Neural progenitor cell (in vitro differentiated cells): ENCODE results near the gene OR13C9. TPM values are rescaled to one million over a fixed set of nuclear protein-coding genes. Genes with fewer than 3 reads are reported as not detected.
"Not testable (repeated sequence)": the region's sequence is repeated elsewhere in the genome, so short reads cannot be mapped to it uniquely, and the experiment has no call there.

Source experiments
- DNase-seq: peaks from one replicate; pipeline ENCODE4 v3.0.0-alpha.2; 2016; ENCODE audit warnings: low spot score
- H2AFZ ChIP-seq: fragments of 200-600 bp; sonication (generic); replicated peaks from 2 replicates; pipeline ENCODE4 v1.6.1; 2016; ENCODE audit warnings: antibody characterized with exemption
- H3F3A ChIP-seq: fragments of 200-600 bp; sonication (generic); 2 replicates; pipeline ENCODE4 v1.6.1; 2016; ENCODE audit warnings: antibody characterized with exemption, low read depth
- H3K27ac ChIP-seq: fragments of 200-600 bp; sonication (generic); 2 replicates; pipeline ENCODE4 v1.5.1; 2016; ENCODE audit warnings: mild to moderate bottlenecking
- H3K27me3 ChIP-seq: fragments of 200-600 bp; sonication (generic); 2 replicates; pipeline ENCODE4 v1.6.1; 2016; ENCODE audit warnings: mild to moderate bottlenecking, moderate library complexity
- H3K36me3 ChIP-seq: fragments of 200-600 bp; sonication (generic); 2 replicates; pipeline ENCODE4 v1.5.1; 2016
- H3K4me1 ChIP-seq: fragments of 200-600 bp; sonication (generic); 2 replicates; pipeline ENCODE4 v1.6.1; 2016; ENCODE audit warnings: mixed run types
- H3K4me2 ChIP-seq: fragments of 200-600 bp; sonication (generic); 2 replicates; pipeline ENCODE4 v1.6.1; 2016
- H3K4me3 ChIP-seq: fragments of 200-600 bp; sonication (generic); 2 replicates; pipeline ENCODE4 v1.5.1; 2016
- H3K79me2 ChIP-seq: fragments of 200-600 bp; sonication (generic); 2 replicates; pipeline ENCODE4 v1.6.1; 2016; ENCODE audit warnings: low read depth
- H3K9ac ChIP-seq: fragments of 200-600 bp; sonication (generic); 2 replicates; pipeline ENCODE4 v1.6.1; 2016
- H3K9me3 ChIP-seq: fragments of 200-600 bp; sonication (generic); 2 replicates; pipeline ENCODE4 v1.5.1; 2016; ENCODE audit warnings: low read depth
- H4K20me1 ChIP-seq: fragments of 200-600 bp; sonication (generic); 2 replicates; pipeline ENCODE4 v1.6.1; 2016; ENCODE audit warnings: low read depth
- H3K27ac Mint-ChIP-seq: 3 replicates; pipeline ENCODE4 v1.8.0; 2021; ENCODE audit warnings: mixed read lengths
- H3K27me3 Mint-ChIP-seq: 2 replicates; pipeline ENCODE4 v1.8.0; 2022; ENCODE audit warnings: low read depth, mild to moderate bottlenecking, inconsistent platforms, moderate library complexity, mixed read lengths; ENCODE audit not compliant: insufficient read depth
- H3K36me3 Mint-ChIP-seq: 3 replicates; pipeline ENCODE4 v1.8.0; 2021; ENCODE audit warnings: mixed read lengths
- H3K4me1 Mint-ChIP-seq: 3 replicates; pipeline ENCODE4 v1.8.0; 2021; ENCODE audit warnings: mixed read lengths
- H3K4me3 Mint-ChIP-seq: 3 replicates; pipeline ENCODE4 v1.8.0; 2021; ENCODE audit warnings: mild to moderate bottlenecking, moderate library complexity, mixed read lengths
- H3K9me3 Mint-ChIP-seq: 3 replicates; pipeline ENCODE4 v1.8.0; 2020; ENCODE audit warnings: mixed read lengths
- CTCF ChIP-seq: fragments of 200-600 bp; sonication (generic); IDR thresholded peaks from 2 replicates; pipeline ENCODE4 v1.5.1; 2017; ENCODE audit warnings: antibody characterized with exemption, mild to moderate bottlenecking
- EZH2 ChIP-seq: fragments of 200-600 bp; sonication (generic); IDR thresholded peaks from 2 replicates; pipeline ENCODE4 v1.6.1; 2017; ENCODE audit warnings: antibody characterized with exemption, mild to moderate bottlenecking, moderate library complexity
- EZH2phosphoT487 ChIP-seq: fragments of 200-600 bp; sonication (generic); IDR thresholded peaks from 2 replicates; pipeline ENCODE4 v1.6.1; 2017; ENCODE audit warnings: antibody characterized with exemption
- total RNA-seq: library from RNA; depleted of rRNA; stranded (reverse); fragments of >200 nt; gene quantifications from 2 replicates; pipeline ENCODE4 v1.2.3, GENCODE V29; 2015; ENCODE audit warnings: low replicate concordance

Gene OR13C9
- total RNA-seq, 1 donor from 2014 or later, result not detected

GRCh38 chr9:104633976-104634520 lies 16.0 kb upstream of the OR13C9 start:
- Mint-ChIP-seq H3K9me3 (peaks cover 3% of the 10 kb centered on the region), H3K27ac (no peak overlapping the region), H3K36me3 (no peaks in the 10 kb centered on the region), H3K4me1 (no peaks in the 10 kb centered on the region), H3K27me3 (no peaks in the 10 kb centered on the region), H3K4me3 (no peak overlapping the region)
- H3K9ac ChIP-seq, result no peak overlapping the region
- H3K4me3 ChIP-seq, result no peak overlapping the region
- no peak overlapping the region for H3K27ac ChIP-seq
- no peaks in the 10 kb centered on the region for H3K27me3 ChIP-seq
- H3K79me2 ChIP-seq, result no peaks in the 10 kb centered on the region
- no peaks in the 10 kb centered on the region for H3F3A ChIP-seq
- H3K36me3 ChIP-seq, result no peaks in the 10 kb centered on the region
- H3K9me3 ChIP-seq, result no peaks in the 10 kb centered on the region
- H4K20me1 ChIP-seq, result no peaks in the 10 kb centered on the region
- no peak overlapping the region for H2AFZ ChIP-seq
- H3K4me1 ChIP-seq, result no peaks in the 10 kb centered on the region
- TF ChIP-seq EZH2 (no peak), EZH2phosphoT487 (no peak), CTCF (no peak)
- no peak overlapping the region for H3K4me2 ChIP-seq
- DNase-seq, result no peak

- H2AFZ ChIP-seq, H3K27ac Mint-ChIP-seq, H3K4me2 ChIP-seq, H3K36me3 Mint-ChIP-seq, H3K4me1 ChIP-seq, H3K9me3 ChIP-seq, DNase-seq, H3K27me3 Mint-ChIP-seq, H3F3A ChIP-seq, H3K4me3 Mint-ChIP-seq, H3K79me2 ChIP-seq, H3K27ac ChIP-seq, H3K9me3 Mint-ChIP-seq, H4K20me1 ChIP-seq, H3K27me3 ChIP-seq, H3K36me3 ChIP-seq, H3K9ac ChIP-seq, H3K4me3 ChIP-seq, H3K4me1 Mint-ChIP-seq: not testable (repeated sequence)
These were observed 8.0 kb upstream of the OR13C9 start for GRCh38 chr9:104625964-104626363.

- no peaks in the 10 kb centered on the region for H3K36me3 ChIP-seq
- no peaks in the 10 kb centered on the region for H3F3A ChIP-seq
- H4K20me1 ChIP-seq, result no peaks in the 10 kb centered on the region
- no peaks in the 10 kb centered on the region for H3K4me1 ChIP-seq
- H3K27me3 ChIP-seq, result no peaks in the 10 kb centered on the region
- H3K4me3 ChIP-seq, result no peak overlapping the region
- TF ChIP-seq EZH2 (no peak), CTCF (no peak), EZH2phosphoT487 (no peak)
- H3K9ac ChIP-seq, result no peak overlapping the region
- H3K9me3 ChIP-seq, result no peaks in the 10 kb centered on the region
- Mint-ChIP-seq H3K36me3 (no peaks in the 10 kb centered on the region), H3K9me3 (no peaks in the 10 kb centered on the region), H3K4me1 (no peaks in the 10 kb centered on the region), H3K27ac (no peak overlapping the region), H3K27me3 (no peaks in the 10 kb centered on the region), H3K4me3 (no peak overlapping the region)
- no peak overlapping the region for H3K4me2 ChIP-seq
- H2AFZ ChIP-seq, result no peak overlapping the region
- H3K79me2 ChIP-seq, result no peaks in the 10 kb centered on the region
- H3K27ac ChIP-seq, result no peak overlapping the region
- no peak for DNase-seq
These were observed 586 bp downstream of the OR13C9 start for GRCh38 chr9:104617418-104617817.

GRCh38 chr9:104611213-104611612 lies 6.8 kb downstream of the OR13C9 start:
- Histone ChIP-seq H3K4me1 (peaks cover 11% of the 10 kb centered on the region), H3F3A (no peaks in the 10 kb centered on the region), H3K4me3 (no peak overlapping the region), H3K79me2 (no peaks in the 10 kb centered on the region), H3K9ac (no peak overlapping the region), H3K9me3 (no peaks in the 10 kb centered on the region), H3K27me3 (no peaks in the 10 kb centered on the region), H2AFZ (no peak overlapping the region), H3K36me3 (no peaks in the 10 kb centered on the region), H3K27ac (no peak overlapping the region), H3K4me2 (no peak overlapping the region), H4K20me1 (no peaks in the 10 kb centered on the region)
- TF ChIP-seq CTCF (no peak), EZH2 (no peak), EZH2phosphoT487 (no peak)
- no peak overlapping the region for H3K27ac Mint-ChIP-seq
- H3K36me3 Mint-ChIP-seq, result no peaks in the 10 kb centered on the region
- no peaks in the 10 kb centered on the region for H3K27me3 Mint-ChIP-seq
- H3K4me1 Mint-ChIP-seq, result peaks cover under 1% of the 10 kb centered on the region
- H3K4me3 Mint-ChIP-seq, result no peak overlapping the region
- no peaks in the 10 kb centered on the region for H3K9me3 Mint-ChIP-seq
- DNase-seq, result no peak
